Measurements from ENCODE around the gene TSPAN6.

Gene TSPAN6

DNA sequence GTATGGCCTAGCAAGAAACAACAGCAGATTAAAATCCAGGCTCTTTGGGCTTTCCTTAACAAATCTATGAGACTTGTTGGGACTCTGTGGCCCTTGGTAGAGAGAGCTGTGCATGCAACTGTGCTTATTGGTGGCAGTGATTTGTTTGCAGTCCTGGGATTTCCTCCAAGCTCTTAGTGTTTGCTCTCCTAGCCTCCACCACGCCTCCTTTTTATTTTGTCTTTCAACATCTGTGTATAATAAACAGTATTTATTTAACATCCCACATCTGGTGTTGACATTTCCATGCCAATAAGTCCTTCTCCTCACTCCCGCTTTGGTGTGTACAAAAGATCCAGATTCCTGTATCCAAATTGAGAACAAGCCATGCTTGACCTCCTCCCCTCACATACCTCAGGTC lies 48.7 kb downstream of the TSPAN6 start:
- DNase-seq (ENCODE audit: low spot score) = no peak
- no peaks in the 10 kb centered on the region for H3K36me3 Mint-ChIP-seq (ENCODE audit: low read depth)
- no peak overlapping the region for H3K4me3 Mint-ChIP-seq
- no peaks in the 10 kb centered on the region for H3K4me1 Mint-ChIP-seq (ENCODE audit: low read depth)
- no peak overlapping the region for H3K27ac Mint-ChIP-seq
- no peaks in the 10 kb centered on the region for H3K9me3 Mint-ChIP-seq
- peaks cover 5% of the 10 kb centered on the region for H3K27me3 Mint-ChIP-seq (ENCODE audit: low read depth)

DNA sequence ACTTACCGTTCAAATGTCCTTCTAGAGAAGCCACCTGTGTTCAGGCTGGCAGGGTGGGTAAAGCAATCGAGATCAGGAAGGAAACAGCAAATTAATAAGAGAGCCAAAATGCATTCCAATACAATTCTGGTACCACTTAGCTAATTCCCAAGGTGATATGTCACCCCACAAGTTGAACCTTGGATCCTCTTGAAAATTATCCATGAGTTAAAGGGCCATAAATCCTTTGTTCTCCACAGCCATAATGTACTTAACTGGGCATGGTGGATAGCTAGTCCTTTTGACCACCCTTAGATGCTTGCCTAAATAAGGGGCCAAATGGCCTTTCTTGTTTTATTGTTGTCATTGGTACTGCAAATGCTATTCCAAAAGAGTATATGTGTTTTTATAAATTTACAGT lies 49.9 kb downstream of the TSPAN6 start:
- no peak overlapping the region for H3K27ac Mint-ChIP-seq
- H3K4me1 Mint-ChIP-seq (ENCODE audit: low read depth) = no peaks in the 10 kb centered on the region
- H3K4me3 Mint-ChIP-seq = no peak overlapping the region

DNA sequence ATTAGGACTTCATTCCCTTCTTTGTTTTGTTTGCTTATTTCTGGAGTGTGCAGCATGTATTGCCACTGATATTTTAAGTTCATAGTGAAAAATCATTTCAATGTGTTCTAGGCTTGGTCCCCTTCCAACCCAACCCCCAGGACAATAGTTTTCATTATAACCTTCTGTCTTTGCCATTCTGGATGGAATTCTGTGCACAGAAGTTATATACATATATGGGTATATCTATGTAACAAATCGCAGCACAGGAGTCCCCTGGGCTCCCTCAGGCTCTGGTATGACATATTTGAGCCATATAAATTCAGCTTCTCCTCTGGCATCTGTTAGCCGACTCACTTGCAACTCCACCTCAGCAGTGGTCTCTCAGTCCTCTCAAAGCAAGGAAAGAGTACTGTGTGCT lies 52.0 kb downstream of the TSPAN6 start, which contains the start of gene TNMD:
TNMD (plus strand) TSS at position 326 of the 400 bp plus-strand sequence. CDS start 83 bp downstream, outside the sequence.
- peaks cover 5% of the 10 kb centered on the region for H3K27me3 Mint-ChIP-seq (ENCODE audit: low read depth)
- H3K36me3 Mint-ChIP-seq (ENCODE audit: low read depth) = no peaks in the 10 kb centered on the region
- H3K4me1 Mint-ChIP-seq (ENCODE audit: low read depth) = no peaks in the 10 kb centered on the region
- H3K4me3 Mint-ChIP-seq = no peak within 1 kb of the TSS
- H3K9me3 Mint-ChIP-seq = no peaks in the 10 kb centered on the region
- no peak for DNase-seq (ENCODE audit: low spot score)
- H3K27ac Mint-ChIP-seq = no peak within 1 kb of the TSS

More for the DNA sequence above, 49.9 kb downstream of the TSPAN6 start:
- H3K9me3 Mint-ChIP-seq = no peaks in the 10 kb centered on the region
- H3K36me3 Mint-ChIP-seq (ENCODE audit: low read depth) = no peaks in the 10 kb centered on the region
- DNase-seq (ENCODE audit: low spot score) = no peak
- peaks cover 5% of the 10 kb centered on the region for H3K27me3 Mint-ChIP-seq (ENCODE audit: low read depth)

Data from T-helper 2 cell treated with Interferon-gamma antibody and Interleukin-4, amounts not matched to agents 5 μg/mL and 100 μg/mL, for 36 hours (primary cell).